Measurements from ENCODE around the gene IDH2.
"Not testable (repeated sequence)": the region's sequence is repeated elsewhere in the genome, so short reads cannot be mapped to it uniquely, and the experiment has no call there.

IDH2 gene

DNA sequence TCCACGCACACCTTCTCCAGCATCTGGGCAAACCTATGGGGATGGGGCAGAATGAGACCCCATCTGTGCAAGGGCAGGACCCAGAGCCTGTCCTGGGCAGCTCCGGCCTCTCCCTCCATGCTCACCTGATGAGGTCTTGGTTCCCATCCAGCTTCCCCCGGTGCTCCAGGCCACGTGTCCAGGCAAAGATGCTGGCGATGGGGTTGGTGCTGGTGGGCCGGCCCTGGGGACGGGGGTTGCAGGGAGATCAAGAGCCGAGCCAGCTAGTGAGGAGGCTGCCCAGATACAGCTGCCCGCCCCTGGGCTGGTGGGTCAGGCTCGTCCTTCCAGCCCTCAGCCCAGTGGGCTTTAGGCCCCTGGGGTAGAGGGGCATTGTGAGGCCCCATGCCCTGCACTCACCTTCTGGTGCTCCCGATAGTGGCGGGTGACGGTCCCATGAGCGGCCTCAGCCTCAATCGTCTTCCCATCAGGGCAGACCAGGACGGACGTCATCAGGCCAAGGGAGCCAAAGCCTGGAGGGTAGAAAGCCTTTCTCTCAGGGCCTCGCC lies 17.3 kb downstream of the IDH2 start:
- no peak for DNase-seq (ENCODE audit: low spot score)

DNA sequence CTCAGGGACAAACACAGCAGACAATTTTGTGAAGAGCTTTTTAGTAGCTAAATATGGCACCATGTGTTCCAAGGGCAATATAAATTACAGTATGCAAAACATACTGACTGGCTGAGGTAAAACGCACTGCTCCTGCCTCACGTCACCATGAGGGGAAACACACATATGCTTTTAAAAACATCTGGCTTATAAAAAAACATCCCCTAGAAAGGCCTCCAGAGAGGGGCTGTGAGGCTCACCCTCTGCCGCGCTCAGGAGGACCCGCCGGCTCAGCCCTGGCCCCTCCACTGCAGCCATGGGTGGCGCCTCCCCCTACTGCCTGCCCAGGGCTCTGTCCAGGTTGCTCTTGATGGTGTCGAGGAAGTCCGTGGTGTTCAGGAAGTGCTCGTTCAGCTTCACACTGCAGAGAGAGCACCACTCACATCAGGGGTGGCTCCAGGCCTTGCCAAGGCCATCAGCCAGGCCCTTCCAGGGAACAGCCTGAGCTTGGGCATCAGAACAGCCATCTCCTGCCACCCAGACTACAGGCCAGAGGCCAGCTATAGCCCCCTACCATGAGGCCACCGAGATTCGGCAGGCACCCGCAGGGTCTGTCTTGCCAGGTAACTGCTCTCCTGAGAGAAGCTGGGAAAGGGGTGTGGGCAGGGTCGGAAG lies 18.2 kb downstream of the IDH2 start:
- no peak for DNase-seq (ENCODE audit: low spot score)

DNA sequence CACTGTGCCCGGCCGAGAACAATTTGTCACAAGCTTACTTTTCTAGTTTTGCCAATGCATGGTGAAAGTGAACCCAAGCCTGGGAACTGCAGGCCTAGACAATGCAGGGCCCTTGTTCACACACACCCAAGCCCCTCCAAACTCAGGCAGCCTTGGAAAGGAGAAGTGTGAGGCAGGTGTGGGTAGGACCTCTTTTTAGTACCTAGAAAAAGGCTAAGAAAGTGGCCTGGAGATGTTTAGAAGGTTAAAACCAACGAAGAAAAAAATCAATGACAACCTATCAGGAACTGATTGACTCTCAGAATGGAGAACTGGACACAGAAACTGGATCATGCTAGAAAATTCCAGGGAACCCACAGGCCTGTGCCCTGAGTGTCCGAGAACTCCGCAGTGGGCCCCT lies 18.8 kb downstream of the IDH2 start:
- DNase-seq (ENCODE audit: low spot score): no peak

DNA sequence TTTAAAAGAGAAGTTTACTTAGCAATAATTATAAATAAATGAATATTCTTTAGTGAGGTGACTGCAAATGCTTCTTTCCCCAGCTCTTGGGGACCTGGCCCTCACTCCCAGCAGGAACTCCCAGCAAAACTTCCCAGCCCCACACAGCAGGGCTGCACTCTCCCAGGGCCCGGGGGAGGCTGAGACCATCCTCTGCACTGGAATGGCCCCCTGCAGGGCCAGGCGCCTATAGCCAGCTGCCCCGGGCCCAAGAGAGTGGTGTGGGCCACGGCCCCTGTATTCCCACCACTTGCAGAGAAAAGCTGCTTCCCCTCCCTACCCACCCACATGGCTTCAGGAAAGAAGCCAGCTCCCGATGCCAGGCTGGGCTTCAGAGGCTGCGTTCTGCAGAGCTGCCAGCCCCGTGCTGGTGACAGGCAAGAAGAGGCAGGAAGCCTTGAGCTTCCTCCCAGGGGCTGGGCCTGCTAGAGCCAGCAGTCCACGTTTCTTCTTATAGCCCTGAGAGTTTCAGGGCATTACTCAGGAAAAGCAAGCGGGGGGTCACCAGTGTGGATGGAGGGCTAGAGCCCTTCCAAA lies 20.0 kb downstream of the IDH2 start:
- DNase-seq (ENCODE audit: low spot score): no peak

DNA sequence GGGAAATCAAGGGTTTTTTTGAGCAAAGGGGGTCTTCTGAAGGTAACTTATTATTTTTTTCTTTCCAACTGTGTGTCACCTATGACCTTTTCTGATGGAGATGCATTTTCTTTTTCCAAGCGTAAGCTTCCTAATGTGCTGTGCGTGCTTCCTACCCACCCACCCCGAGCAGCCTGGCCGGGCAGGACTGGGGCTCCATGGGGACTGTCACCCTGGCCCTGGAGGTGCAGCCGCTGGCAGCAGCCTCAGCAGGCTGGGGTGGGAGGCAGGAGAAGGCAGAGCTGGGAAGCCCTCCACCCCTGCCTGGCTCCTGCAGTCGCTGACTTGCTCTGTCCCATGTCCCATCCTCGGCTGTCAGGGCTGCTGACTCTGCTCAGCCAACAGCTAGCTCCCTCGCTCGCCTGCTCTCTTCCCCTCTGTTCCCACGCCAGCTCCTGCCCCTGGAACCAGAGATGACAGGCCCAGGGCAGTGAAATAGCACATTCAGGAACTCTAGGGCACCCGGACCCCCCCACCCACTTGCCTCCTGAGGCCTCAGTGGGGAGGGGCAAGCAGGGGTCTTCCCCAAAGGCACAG lies 21.4 kb downstream of the IDH2 start:
- no peak for DNase-seq (ENCODE audit: low spot score)

DNA sequence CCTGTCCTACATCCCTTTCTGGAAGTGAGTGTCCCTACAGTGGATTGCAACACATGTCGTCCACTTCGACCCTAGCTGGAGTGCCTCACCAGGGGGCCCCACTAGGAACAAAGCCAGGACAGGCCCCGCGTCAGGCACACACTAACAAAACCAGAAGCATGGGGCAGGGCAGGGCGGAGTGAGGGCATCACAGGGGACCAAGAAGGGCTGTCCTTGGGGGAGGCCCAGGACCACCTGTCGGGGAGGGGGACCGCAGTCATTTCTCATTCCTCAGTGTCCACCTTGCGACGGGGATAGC lies 21.9 kb downstream of the IDH2 start:
- DNase-seq (ENCODE audit: low spot score): no peak

DNA sequence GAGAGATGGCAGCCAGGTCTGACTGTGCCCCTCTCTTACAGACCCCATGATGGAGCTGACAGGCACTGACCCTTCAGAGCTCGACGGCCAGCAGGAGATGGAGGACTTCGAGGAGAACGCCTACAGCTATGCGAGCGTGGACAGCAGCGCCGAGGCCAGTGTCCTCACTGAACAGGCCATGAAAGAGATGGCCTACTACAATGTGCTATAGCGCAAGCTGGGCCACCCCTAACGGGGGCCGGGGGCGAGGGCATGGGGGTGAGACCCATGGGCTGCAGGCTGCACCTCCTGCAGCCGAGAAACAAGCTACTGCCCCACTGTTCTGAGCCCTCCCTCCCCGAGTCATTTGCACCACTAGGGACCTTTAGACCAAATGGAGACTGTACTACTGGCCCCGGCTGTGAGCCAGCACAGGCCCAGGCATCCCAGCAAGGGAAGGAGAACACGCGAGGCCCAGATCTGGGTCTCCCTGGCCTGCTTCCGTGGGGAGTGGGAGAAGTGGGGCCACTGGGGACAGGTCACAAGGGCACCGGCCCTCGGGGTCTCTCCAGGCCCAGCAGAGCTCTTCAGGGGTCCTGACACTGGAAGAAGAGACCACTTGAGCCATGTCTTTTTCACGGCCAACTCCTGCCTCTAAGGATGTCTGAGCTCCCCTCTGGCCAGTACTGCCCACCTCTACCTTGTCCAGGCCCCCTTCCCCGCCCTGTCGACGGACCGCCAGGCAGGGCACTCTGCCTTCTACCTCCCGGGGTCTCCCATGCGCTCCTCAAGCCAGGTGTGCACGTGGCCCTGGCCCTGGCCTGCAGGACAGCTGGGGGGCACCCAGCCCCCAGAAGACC lies 22.4 kb downstream of the IDH2 start:
- no peak for DNase-seq (ENCODE audit: low spot score)

DNA sequence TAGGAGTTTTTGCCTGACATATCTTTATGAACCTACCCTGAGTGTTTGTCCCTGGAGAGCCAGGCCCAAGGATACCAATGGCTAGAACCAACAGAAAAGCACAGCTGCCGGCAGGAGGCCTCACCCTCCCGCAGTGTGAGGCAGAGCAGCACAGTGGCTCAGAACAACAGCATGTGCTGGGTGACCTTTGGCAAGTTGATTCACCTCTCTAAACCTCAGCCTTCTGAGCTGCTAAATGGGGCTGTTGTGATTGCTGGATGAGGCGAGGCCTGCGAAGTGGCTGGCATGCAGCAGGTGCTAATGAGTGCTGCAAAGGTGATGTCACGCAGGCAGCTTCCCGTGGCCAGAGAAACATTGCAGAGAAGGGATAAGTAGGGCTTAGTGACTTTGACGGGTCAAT lies 23.3 kb downstream of the IDH2 start:
- no peak for DNase-seq (ENCODE audit: low spot score)

DNA sequence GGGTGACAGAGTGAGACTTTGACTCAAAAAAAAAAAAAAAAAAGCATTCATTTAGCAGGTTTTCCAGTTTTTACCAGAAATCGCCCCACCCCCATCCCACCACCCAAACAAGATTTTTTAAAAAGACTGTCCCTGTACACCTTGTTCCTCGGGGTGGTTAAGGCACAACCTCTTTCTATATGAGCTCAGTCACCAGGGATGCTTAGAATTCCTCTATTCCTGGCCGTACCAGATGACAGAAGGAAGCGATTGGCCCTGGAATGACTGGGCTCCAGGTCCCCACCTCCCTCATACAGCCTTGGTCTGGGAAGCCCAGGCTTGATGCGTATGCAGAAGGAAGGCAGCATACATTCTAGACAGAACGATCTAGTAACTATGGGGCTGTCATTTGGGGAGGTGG lies 25.6 kb downstream of the IDH2 start:
- no peak for DNase-seq (ENCODE audit: low spot score)

DNA sequence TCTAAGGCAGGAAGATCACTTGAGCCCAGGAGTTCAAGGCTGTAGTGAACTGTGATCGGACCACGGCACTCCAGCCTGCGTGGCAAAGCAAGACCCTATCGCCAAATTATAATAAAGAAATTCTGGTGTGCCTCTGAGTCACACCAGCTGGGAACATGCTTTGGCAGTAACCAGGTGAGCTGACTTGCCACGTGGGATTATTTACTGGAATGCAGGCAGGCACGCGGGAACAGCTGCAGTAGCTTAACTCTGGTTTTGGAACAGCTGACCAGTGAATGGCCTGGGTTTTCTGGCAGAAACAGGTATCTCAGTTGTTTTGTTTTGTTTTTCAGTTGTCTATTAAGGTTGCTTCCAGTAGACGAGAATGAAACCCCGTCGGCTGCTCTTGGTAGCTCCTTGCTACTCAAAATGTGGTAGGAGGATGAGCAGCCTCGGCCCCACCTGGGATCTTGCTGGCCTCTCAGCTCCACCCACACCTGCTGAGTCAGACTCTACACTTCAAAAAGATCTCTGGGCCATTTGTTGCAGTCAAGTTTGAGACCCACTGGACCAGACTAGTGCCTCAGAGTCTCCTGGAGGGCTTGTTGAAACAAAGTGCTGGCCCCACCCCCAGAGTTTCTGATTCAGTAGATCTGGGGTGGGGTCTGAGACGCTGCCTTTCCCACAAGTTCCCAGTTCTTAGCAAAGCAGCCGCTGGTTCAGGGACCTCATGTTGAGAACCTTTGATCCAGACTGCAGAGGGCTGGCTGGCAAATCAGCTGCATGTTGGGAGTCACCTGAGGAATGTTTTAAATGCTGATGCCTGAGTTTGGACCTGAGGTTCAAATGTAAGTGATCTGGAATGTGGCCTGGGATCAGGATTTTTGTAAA lies 26.6 kb downstream of the IDH2 start:
- DNase-seq (ENCODE audit: low spot score): no peak

DNA sequence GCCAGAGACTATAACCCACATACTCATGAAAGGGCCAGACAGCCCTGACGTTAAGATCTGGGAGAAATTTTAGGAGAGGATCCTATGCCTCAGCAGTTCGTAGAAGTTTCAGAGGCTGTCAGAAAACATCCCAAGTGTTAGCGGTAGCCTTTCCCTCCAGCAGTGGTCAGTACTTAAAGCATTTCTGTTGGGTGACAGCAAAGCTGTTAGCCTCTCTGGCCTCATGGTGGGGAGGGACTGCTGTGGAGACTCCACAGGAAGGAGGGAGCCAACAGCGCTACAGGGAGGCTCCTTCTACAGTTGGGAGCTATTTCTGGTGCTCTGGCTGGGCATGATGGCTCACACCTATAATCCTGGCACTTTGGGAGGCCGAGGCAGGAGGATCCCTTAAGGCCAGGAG lies 27.4 kb downstream of the IDH2 start:
- no peak for DNase-seq (ENCODE audit: low spot score)

DNA sequence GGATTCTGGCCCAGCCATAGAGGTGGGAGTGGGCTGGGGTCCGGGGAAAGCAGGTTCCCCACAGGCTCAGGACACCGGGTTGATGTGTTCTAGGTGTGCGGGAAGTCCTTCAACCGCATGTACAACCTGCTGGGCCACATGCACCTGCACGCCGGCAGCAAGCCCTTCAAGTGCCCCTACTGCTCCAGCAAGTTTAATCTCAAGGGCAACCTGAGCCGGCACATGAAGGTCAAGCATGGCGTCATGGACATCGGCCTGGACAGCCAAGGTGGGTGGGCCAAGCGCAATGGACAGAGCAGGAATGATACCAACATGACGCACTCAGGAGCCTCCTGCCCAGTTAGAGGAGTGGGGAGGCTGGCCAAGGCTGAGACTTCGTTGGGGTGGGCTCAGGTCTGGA lies 28.2 kb downstream of the IDH2 start:
- DNase-seq (ENCODE audit: low spot score): no peak

DNA sequence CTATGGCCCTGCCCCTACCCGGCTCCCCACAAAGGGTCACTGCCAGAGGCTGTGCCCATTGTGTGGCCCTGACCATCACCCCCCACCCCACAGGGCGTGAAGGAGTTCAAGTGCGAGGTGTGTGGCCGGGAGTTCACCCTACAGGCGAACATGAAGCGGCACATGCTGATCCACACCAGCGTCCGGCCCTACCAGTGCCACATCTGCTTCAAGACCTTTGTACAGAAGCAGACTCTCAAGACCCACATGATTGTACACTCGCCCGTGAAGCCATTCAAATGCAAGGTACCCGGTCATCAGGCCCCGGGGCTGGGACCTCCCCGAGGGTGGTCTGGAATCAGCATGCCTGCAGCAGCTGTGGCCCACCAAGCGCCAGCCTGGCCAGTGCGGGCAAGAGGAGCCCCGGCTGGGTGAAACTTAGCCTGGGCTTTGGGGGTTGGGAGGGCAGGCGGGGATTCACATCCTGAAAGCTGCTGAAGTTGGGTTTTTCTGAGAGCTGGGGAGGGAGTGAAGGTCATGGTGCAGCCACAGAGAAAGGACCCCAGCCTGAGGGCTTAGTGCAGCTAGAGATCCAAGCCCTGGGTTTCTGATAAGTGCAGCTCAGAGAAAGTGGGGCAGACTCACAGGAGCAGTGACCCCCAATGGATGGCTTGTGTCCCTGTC lies 29.2 kb downstream of the IDH2 start:
- no peak for DNase-seq (ENCODE audit: low spot score)

DNA sequence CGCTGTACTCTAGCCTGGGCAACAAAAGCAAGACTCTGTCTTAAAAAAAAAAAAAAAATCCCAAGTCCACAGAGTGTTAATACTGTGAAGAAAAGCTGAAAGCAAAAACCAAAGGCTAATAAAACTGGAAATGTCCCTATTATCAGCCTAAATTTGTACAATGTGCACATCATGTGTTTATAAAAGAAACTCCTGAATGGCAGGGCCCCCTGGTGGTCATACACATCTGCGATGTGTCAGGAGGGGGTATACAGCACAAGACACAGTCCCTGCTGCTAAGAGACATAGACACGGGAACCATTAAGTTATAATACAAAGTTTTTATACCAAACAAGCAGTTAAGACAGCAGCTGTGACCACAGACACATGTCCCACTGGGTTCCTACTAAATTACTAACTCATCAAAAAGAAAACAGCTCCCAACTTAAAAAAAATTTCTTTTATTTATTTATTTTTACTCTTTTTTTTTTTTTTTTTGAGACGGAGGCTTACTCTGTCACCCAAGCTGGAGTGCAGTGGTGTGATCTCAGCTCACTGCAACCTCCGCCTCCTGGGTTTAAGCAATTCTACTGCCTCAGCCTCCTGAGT lies 31.0 kb downstream of the IDH2 start:
- DNase-seq (ENCODE audit: low spot score): peak; percentile 95

DNA sequence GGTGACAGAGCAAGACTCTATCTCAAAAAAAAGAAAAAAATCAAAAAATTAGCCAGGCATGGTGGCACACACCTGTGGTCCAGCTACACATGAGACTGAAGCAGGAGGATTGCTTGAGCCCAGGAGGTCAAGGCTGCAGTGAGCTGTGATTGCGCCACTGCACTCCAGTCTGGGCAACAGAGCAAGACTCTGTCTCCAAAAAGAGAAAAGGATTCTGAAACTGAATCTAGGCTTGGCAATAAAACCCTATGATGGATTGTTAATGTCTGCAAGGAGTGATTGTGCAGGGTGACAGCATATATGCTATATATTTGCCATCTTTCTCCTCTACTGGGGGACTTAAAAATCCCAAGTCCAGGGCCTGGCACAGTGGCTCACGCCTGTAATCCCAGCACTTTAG lies 31.6 kb downstream of the IDH2 start:
- DNase-seq (ENCODE audit: low spot score): not testable (repeated sequence)

DNA sequence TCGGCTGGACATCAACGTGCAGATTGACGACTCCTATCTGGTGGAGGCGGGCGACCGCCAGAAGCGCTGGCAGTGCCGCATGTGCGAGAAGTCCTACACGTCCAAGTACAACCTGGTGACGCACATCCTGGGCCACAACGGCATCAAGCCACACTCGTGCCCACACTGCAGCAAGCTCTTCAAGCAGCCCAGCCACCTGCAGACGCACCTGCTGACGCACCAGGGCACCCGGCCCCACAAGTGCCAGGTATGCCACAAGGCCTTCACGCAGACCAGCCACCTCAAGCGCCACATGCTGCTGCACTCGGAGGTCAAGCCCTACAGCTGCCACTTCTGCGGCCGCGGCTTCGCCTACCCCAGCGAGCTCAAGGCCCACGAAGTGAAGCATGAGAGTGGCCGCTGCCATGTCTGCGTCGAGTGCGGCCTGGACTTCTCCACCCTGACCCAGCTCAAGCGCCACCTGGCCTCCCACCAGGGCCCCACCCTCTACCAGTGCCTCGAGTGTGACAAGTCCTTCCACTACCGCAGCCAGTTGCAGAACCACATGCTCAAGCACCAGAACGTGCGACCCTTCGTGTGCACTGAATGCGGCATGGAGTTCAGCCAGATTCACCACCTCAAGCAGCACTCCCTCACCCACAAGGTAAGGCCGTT lies 34.2 kb downstream of the IDH2 start:
- DNase-seq (ENCODE audit: low spot score): no peak

DNA sequence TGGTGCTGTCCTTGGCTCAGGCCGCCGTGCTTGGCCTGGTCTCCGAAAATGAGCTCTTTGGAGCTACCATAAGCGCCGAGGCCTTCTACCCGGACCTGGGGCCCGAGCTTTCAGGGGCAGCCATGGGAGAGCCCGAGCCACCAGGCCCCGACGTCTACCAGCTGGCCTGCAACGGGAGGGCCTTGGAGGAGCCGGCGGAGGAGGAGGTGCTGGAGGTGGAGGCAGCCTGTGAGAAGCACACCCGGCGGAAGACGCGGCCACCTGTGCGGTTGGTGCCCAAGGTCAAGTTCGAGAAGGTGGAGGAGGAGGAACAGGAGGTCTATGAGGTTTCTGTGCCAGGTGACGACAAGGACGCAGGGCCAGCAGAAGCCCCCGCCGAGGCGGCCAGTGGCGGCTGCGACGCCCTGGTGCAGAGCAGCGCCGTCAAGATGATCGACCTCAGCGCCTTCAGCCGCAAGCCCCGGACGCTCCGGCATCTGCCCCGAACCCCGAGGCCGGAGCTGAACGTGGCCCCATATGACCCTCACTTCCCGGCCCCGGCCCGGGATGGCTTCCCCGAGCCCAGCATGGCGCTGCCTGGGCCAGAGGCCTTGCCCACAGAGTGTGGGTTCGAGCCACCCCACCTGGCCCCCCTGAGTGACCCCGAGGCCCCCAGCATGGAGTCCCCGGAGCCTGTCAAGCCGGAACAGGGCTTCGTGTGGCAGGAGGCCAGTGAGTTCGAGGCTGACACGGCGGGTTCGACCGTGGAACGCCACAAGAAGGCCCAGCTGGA lies 34.9 kb downstream of the IDH2 start:
- DNase-seq (ENCODE audit: low spot score): no peak

DNA sequence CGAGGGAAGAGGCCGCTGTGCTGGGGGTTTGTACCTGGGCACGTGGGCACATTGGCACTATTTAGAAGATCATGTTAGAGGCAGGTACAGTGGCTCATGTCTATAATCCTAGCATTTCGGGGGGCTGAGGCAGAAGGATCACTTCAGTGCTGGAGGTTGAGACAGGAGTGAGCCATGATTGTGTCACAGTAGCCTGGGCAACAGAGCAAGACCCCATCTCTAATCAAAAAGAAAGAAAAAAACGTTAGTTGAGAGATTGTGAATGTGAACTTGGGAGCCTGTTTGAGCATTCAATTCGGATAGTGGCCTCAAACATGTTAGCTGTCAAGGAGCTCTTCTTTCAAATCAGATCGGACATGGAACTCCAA lies 36.6 kb downstream of the IDH2 start:
- no peak for DNase-seq (ENCODE audit: low spot score)

DNA sequence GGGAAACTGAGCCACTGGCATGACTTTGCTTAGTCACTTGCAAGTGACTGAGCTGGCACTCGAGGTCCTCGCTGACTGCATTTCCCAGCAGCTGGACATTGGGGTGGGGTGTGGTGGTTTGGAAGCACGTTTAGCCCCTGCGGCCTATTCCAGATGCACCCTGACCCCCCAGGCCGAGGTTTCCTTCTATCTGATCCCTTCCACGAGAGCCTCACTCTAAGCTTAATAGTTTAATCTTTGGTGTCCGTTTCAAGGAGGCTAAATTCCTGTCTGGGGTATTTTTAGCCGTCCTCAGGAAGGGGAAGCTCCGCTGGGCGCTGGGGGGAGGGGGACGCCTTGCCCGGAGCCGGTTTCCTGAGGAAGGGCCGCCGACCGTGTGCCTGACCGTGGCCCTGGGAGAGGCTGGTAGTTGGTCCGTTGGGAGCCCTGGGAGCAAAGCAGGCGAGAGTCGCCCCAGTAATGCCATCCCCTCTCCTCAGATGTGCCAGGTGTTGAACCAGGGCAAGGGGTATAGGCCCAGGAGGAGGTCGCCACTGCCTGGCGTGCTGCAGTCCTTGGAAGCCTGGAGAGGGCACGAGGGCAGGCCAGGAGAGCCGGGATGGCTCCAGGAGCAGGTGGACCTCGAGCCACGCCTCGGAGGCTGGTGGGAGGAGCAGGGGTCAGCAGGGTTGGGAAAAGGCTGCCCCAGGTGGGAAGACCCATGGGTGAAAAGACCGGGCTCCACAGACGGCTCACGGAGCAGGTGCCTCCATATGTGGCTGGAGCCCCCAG lies 37.2 kb downstream of the IDH2 start:
- DNase-seq (ENCODE audit: low spot score): no peak
